ENCODE data around the gene SLC25A6. TPM values are rescaled to one million over a fixed set of nuclear protein-coding genes. Genes with fewer than 3 reads are reported as not detected.

SLC25A6 gene
- total RNA-seq, 5 donors from 2014 or later (not counting 1 experiment from before 2014, with no cell fraction given) = 293 to 355 (median 334) TPM

- ATAC-seq (replicated peaks in 1 of 4) = no peak
- Mint-ChIP-seq H3K27me3 (no peaks in the 10 kb centered on the region), H3K4me1 (peaks cover 4 to 23% (median 10%) of the 10 kb centered on the region in 3 donors), H3K9me3 (no peaks in the 10 kb centered on the region), H3K36me3 (peaks cover 27% of the 10 kb centered on the region), H3K4me3 (no peak overlapping the region), H3K27ac (no peak overlapping the region)
- Histone ChIP-seq H3K4me3 (ENCODE audit: control insufficient read depth in 1 of 2, extremely low read depth in 1 of 2, low read length in 1 of 2) (no peak overlapping the region), H3K27me3 (replicated peaks in 1 of 2; ENCODE audit: control insufficient read depth in 2 of 2, extremely low read depth in 1 of 2, insufficient read depth in 2 of 2, low read length in 1 of 2) (no peaks in the 10 kb centered on the region), H3K36me3 (ENCODE audit: control insufficient read depth in 2 of 2, extremely low read depth in 1 of 2, insufficient read depth in 1 of 2, low read length in 1 of 2) (peaks cover 0 to 8% of the 10 kb centered on the region in 2 donors), H3K9me3 (no peaks in the 10 kb centered on the region), H3K4me1 (ENCODE audit: control insufficient read depth in 1 of 2, extremely low read depth in 1 of 2, insufficient read depth in 2 of 2, low read length in 2 of 2) (peaks cover 0 to 6% of the 10 kb centered on the region in 2 experiments), H3K27ac (ENCODE audit: low read length) (no peak overlapping the region)
- no peak for DNase-seq
- CTCF ChIA-PET = no interaction called here
- 79% methylated on average over 3 of the region's 6 CpGs for WGBS (ENCODE audit: insufficient coverage)
- POLR2A ChIA-PET = no interaction called here
Measured at GRCh38 chrX:1358793-1359476, 33.0 kb downstream of the SLC25A6 start.

- WGBS (ENCODE audit: insufficient coverage) = 100% methylated on average over 4 of the region's 10 CpGs
- DNase-seq = no peak
- no peaks in the 10 kb centered on the region for H3K9me3 Mint-ChIP-seq
- H3K27ac Mint-ChIP-seq = no peak overlapping the region
- Histone ChIP-seq H3K27ac (ENCODE audit: low read length) (no peak overlapping the region), H3K27me3 (replicated peaks in 1 of 2; ENCODE audit: control insufficient read depth in 2 of 2, extremely low read depth in 1 of 2, insufficient read depth in 2 of 2, low read length in 1 of 2) (no peaks in the 10 kb centered on the region), H3K4me3 (ENCODE audit: control insufficient read depth in 1 of 2, extremely low read depth in 1 of 2, low read length in 1 of 2) (no peak overlapping the region), H3K36me3 (ENCODE audit: control insufficient read depth in 2 of 2, extremely low read depth in 1 of 2, insufficient read depth in 1 of 2, low read length in 1 of 2) (peaks cover 0 to 8% of the 10 kb centered on the region in 2 donors), H3K4me1 (ENCODE audit: control insufficient read depth in 1 of 2, extremely low read depth in 1 of 2, insufficient read depth in 2 of 2, low read length in 2 of 2) (peaks cover 0 to 6% of the 10 kb centered on the region in 2 experiments), H3K9me3 (no peaks in the 10 kb centered on the region)
- peaks cover 27% of the 10 kb centered on the region for H3K36me3 Mint-ChIP-seq
- H3K4me3 Mint-ChIP-seq = no peak overlapping the region
- no peak for ATAC-seq (replicated peaks in 1 of 4)
- ChIA-PET CTCF (no interaction called here), POLR2A (no interaction called here)
- peaks cover 4 to 23% (median 10%) of the 10 kb centered on the region in 3 donors for H3K4me1 Mint-ChIP-seq
- no peaks in the 10 kb centered on the region for H3K27me3 Mint-ChIP-seq
Measured at GRCh38 chrX:1357993-1358392, 33.9 kb downstream of the SLC25A6 start.

- peaks cover 4 to 15% (median 6%) of the 10 kb centered on the region in 3 donors for H3K4me1 Mint-ChIP-seq
- peak overlapping the region in 1 of 2 donors; percentile 64 for H3K27ac Mint-ChIP-seq
- H3K9me3 ChIP-seq = no peaks in the 10 kb centered on the region
- H3K4me1 ChIP-seq (ENCODE audit: control insufficient read depth in 1 of 2, extremely low read depth in 1 of 2, insufficient read depth in 2 of 2, low read length in 2 of 2) = peaks cover 0 to 6% of the 10 kb centered on the region in 2 experiments
- no peak for DNase-seq
- H3K27me3 ChIP-seq (replicated peaks in 1 of 2; ENCODE audit: control insufficient read depth in 2 of 2, extremely low read depth in 1 of 2, insufficient read depth in 2 of 2, low read length in 1 of 2) = no peaks in the 10 kb centered on the region
- ATAC-seq (replicated peaks in 1 of 4) = peak; percentile 39 to 54 (median 44)
- ChIA-PET POLR2A (no interaction called here), CTCF (no interaction called here)
- H3K27me3 Mint-ChIP-seq = no peaks in the 10 kb centered on the region
- peaks cover 0 to 8% of the 10 kb centered on the region in 2 donors for H3K36me3 ChIP-seq (ENCODE audit: control insufficient read depth in 2 of 2, extremely low read depth in 1 of 2, insufficient read depth in 1 of 2, low read length in 1 of 2)
- H3K36me3 Mint-ChIP-seq = peaks cover 17% of the 10 kb centered on the region
- no peak overlapping the region for H3K27ac ChIP-seq (ENCODE audit: low read length)
- no peak overlapping the region for H3K4me3 Mint-ChIP-seq
- H3K4me3 ChIP-seq (ENCODE audit: control insufficient read depth in 1 of 2, extremely low read depth in 1 of 2, low read length in 1 of 2) = no peak overlapping the region
- 43% methylated on average over 7 of the region's 11 CpGs for WGBS (ENCODE audit: insufficient coverage)
- H3K9me3 Mint-ChIP-seq = no peaks in the 10 kb centered on the region
Measured at GRCh38 chrX:1355131-1356046, 36.5 kb downstream of the SLC25A6 start.

- no peaks in the 10 kb centered on the region for H3K9me3 Mint-ChIP-seq
- no peak overlapping the region for H3K4me3 ChIP-seq (ENCODE audit: control insufficient read depth in 1 of 2, extremely low read depth in 1 of 2, low read length in 1 of 2)
- peaks cover 0 to 8% of the 10 kb centered on the region in 2 donors for H3K36me3 ChIP-seq (ENCODE audit: control insufficient read depth in 2 of 2, extremely low read depth in 1 of 2, insufficient read depth in 1 of 2, low read length in 1 of 2)
- no peak overlapping the region for H3K4me3 Mint-ChIP-seq
- H3K27me3 Mint-ChIP-seq = no peaks in the 10 kb centered on the region
- no peaks in the 10 kb centered on the region for H3K9me3 ChIP-seq
- ChIA-PET POLR2A (no interaction called here), CTCF (no interaction called here)
- no peaks in the 10 kb centered on the region for H3K27me3 ChIP-seq (replicated peaks in 1 of 2; ENCODE audit: control insufficient read depth in 2 of 2, extremely low read depth in 1 of 2, insufficient read depth in 2 of 2, low read length in 1 of 2)
- no peak overlapping the region for H3K27ac ChIP-seq (ENCODE audit: low read length)
- DNase-seq = no peak
- 92% methylated on average over 8 of the region's 11 CpGs for WGBS (ENCODE audit: insufficient coverage)
- peaks cover 0 to 6% of the 10 kb centered on the region in 2 experiments for H3K4me1 ChIP-seq (ENCODE audit: control insufficient read depth in 1 of 2, extremely low read depth in 1 of 2, insufficient read depth in 2 of 2, low read length in 2 of 2)
- no peak for ATAC-seq (replicated peaks in 1 of 4)
- H3K4me1 Mint-ChIP-seq = peaks cover 4 to 7% (median 6%) of the 10 kb centered on the region in 3 donors
- peaks cover 12% of the 10 kb centered on the region for H3K36me3 Mint-ChIP-seq
- H3K27ac Mint-ChIP-seq = peak overlapping the region in 1 of 2 donors; percentile 76
Measured at GRCh38 chrX:1354036-1355019, 37.6 kb downstream of the SLC25A6 start.

- no peak overlapping the region for H3K27ac ChIP-seq (ENCODE audit: low read length)
- no peak overlapping the region for H3K4me3 ChIP-seq (ENCODE audit: control insufficient read depth in 1 of 2, extremely low read depth in 1 of 2, low read length in 1 of 2)
- H3K4me1 Mint-ChIP-seq = peaks cover 4 to 6% (median 5%) of the 10 kb centered on the region in 3 donors
- DNase-seq = no peak
- WGBS (ENCODE audit: insufficient coverage) = 96% methylated on average over 41 of the region's 49 CpGs
- no peak for ATAC-seq (replicated peaks in 1 of 4)
- H3K27me3 ChIP-seq (replicated peaks in 1 of 2; ENCODE audit: control insufficient read depth in 2 of 2, extremely low read depth in 1 of 2, insufficient read depth in 2 of 2, low read length in 1 of 2) = no peaks in the 10 kb centered on the region
- H3K4me1 ChIP-seq (ENCODE audit: control insufficient read depth in 1 of 2, extremely low read depth in 1 of 2, insufficient read depth in 2 of 2, low read length in 2 of 2) = peaks cover 0 to 6% of the 10 kb centered on the region in 2 experiments
- POLR2A ChIA-PET = no interaction called here
- no peaks in the 10 kb centered on the region for H3K9me3 Mint-ChIP-seq
- H3K27me3 Mint-ChIP-seq = no peaks in the 10 kb centered on the region
- CTCF ChIA-PET = no interaction called here
- H3K9me3 ChIP-seq = no peaks in the 10 kb centered on the region
- H3K27ac Mint-ChIP-seq = no peak overlapping the region
- H3K4me3 Mint-ChIP-seq = no peak overlapping the region
- H3K36me3 ChIP-seq (ENCODE audit: control insufficient read depth in 2 of 2, extremely low read depth in 1 of 2, insufficient read depth in 1 of 2, low read length in 1 of 2) = peaks cover 0 to 3% of the 10 kb centered on the region in 2 donors
- H3K36me3 Mint-ChIP-seq = no peaks in the 10 kb centered on the region
Measured at GRCh38 chrX:1351981-1352714, 39.8 kb downstream of the SLC25A6 start.
